Endothelial cell of umbilical vein (primary cell): ENCODE results near the gene EDRF1. TPM values are rescaled to one million over a fixed set of nuclear protein-coding genes. Genes with fewer than 3 reads are reported as not detected.
A peak's percentile ranks its signal among the peaks of the same experiment; 100 is the strongest.

Experiments
- BruUV-seq: library from RNA; stranded (reverse); fragments of 400-500 nt; replicated peaks from 2 replicates; lab custom pipeline; 2021; lab: Mats Ljungman, UMichigan
- CTCF ChIA-PET: fragments of 300-600, 350-600 bp; sonication (Branson Sonifier 250); formaldehyde crosslinking; loops from one replicate; lab custom pipeline; 2021; ENCODE audit warnings: antibody characterized with exemption, inconsistent platforms; lab: Charles Lee
- POLR2A ChIA-PET: fragments of 300-600, 350-600 bp; sonication (Branson Sonifier 250); formaldehyde crosslinking; loops from one replicate; lab custom pipeline; 2021; ENCODE audit warnings: antibody characterized with exemption, inconsistent platforms; lab: Charles Lee
- DNase-seq: peaks from one replicate; pipeline ENCODE4 v3.0.0-alpha.2; 2011; ENCODE audit warnings: low read depth, low spot score
- FAIRE-seq: peaks from 2 replicates; lab custom pipeline; 2011; peaks lifted over from hg19 to GRCh38; lab: Jason Lieb, UNC
- H2AFZ ChIP-seq: 2 replicates; pipeline ENCODE4 v1.6.0; 2012; ENCODE audit warnings: low read depth, low read length, control low read depth, inconsistent platforms
- H3K27ac ChIP-seq: 2 replicates; pipeline ENCODE4 v1.5.1; 2011; ENCODE audit warnings: low read depth, mild to moderate bottlenecking, control low read depth, low read length, moderate library complexity; ENCODE audit not compliant: insufficient read depth
- H3K27me3 ChIP-seq, 2 experiments: 2 replicates each; pipeline versions ENCODE4 v1.6.0 to v1.6.1; 2011; ENCODE audit warnings: low read length in 2 of 2, mixed read lengths in 1 of 2; ENCODE audit not compliant: control insufficient read depth in 2 of 2, insufficient read depth in 2 of 2
- H3K36me3 ChIP-seq, 2 experiments: 2 replicates in 1 of 2; 3 replicates in 1 of 2; pipeline ENCODE4 v1.5.1; 2011; ENCODE audit warnings: low read length in 2 of 2, mild to moderate bottlenecking in 1 of 2, moderate library complexity in 1 of 2; ENCODE audit not compliant: control insufficient read depth in 2 of 2, insufficient read depth in 2 of 2; ENCODE audit errors: extremely low read depth in 1 of 2
- H3K4me1 ChIP-seq: 3 replicates; pipeline ENCODE4 v1.5.1; 2011; ENCODE audit warnings: mild to moderate bottlenecking, low read length; ENCODE audit not compliant: control insufficient read depth, insufficient read depth; ENCODE audit errors: extremely low read depth
- H3K4me2 ChIP-seq: 2 replicates; pipeline ENCODE4 v1.6.1; 2011; ENCODE audit warnings: low read length, control low read depth, mixed read lengths; ENCODE audit not compliant: insufficient read depth
- H3K4me3 ChIP-seq, 3 experiments: fragments of 200-600 bp in 1 of 3; sonication (generic), shearing (Covaris generic) in 1 of 3; replicated peaks in 1 of 3; 2 replicates each; pipeline ENCODE4 v1.5.1; 2011 to 2016; ENCODE audit warnings: control low read depth in 3 of 3, low read length in 3 of 3, mild to moderate bottlenecking in 2 of 3, inconsistent platforms in 1 of 3, low read depth in 1 of 3, moderate library complexity in 1 of 3; ENCODE audit not compliant: insufficient read depth in 1 of 3
- H3K79me2 ChIP-seq: 2 replicates; pipeline ENCODE4 v1.6.0; 2012; ENCODE audit warnings: low read length, inconsistent platforms; ENCODE audit not compliant: control insufficient read depth, insufficient read depth
- H3K9ac ChIP-seq: replicated peaks from 2 replicates; pipeline ENCODE3; 2011; ENCODE audit warnings: low read length, control low read depth; ENCODE audit not compliant: insufficient read depth; ENCODE audit errors: extremely low read depth
- H3K9me1 ChIP-seq: replicated peaks from 3 replicates; pipeline ENCODE4 v1.6.0; 2011; ENCODE audit warnings: mild to moderate bottlenecking, low read length; ENCODE audit not compliant: control insufficient read depth, insufficient read depth; ENCODE audit errors: extremely low read depth
- H3K9me3 ChIP-seq: replicated peaks from 2 replicates; pipeline ENCODE4 v1.5.1; 2012; ENCODE audit warnings: low read length, inconsistent platforms; ENCODE audit not compliant: control insufficient read depth, insufficient read depth
- H4K20me1 ChIP-seq: replicated peaks from 2 replicates; pipeline ENCODE3; 2011; ENCODE audit warnings: mild to moderate bottlenecking, low read length; ENCODE audit not compliant: control insufficient read depth, insufficient read depth; ENCODE audit errors: extremely low read depth
- CTCF ChIP-seq, 2 donors: IDR thresholded peaks; 1 replicate in 1 of 2; 2 replicates in 1 of 2; pipeline ENCODE4 v1.5.1; 2011; ENCODE audit warnings: low read length in 2 of 2, mild to moderate bottlenecking in 2 of 2, moderate library complexity in 2 of 2, control low read depth in 1 of 2, inconsistent platforms in 1 of 2, low read depth in 1 of 2; ENCODE audit not compliant: insufficient read depth in 1 of 2; ENCODE audit errors: extremely low read depth in 1 of 2
- EZH2 ChIP-seq: IDR thresholded peaks from 2 replicates; pipeline ENCODE4 v1.6.1; 2012; ENCODE audit warnings: borderline replicate concordance, low read depth, mild to moderate bottlenecking, moderate library complexity, low read length, inconsistent platforms; ENCODE audit not compliant: severe bottlenecking
- FOS ChIP-seq: IDR thresholded peaks from 2 replicates; pipeline ENCODE4 v1.6.1; 2011; ENCODE audit warnings: mild to moderate bottlenecking, low read length, moderate library complexity, borderline replicate concordance; ENCODE audit not compliant: insufficient read depth
- GATA2 ChIP-seq: IDR thresholded peaks from 2 replicates; pipeline ENCODE4 v1.7.0; 2011; ENCODE audit warnings: low read depth, mild to moderate bottlenecking, moderate library complexity, mixed read lengths, low read length; ENCODE audit not compliant: insufficient read length, insufficient read depth
- JUN ChIP-seq: IDR thresholded peaks from 2 replicates; pipeline ENCODE4 v1.6.1; 2011; ENCODE audit warnings: borderline replicate concordance, low read depth; ENCODE audit not compliant: insufficient read length, insufficient read depth
- MAX ChIP-seq: IDR thresholded peaks from 2 replicates; pipeline ENCODE4 v1.6.1; 2011; ENCODE audit not compliant: insufficient read depth, insufficient read length
- MYC ChIP-seq: IDR thresholded peaks from one replicate; pipeline ENCODE4 v1.6.1; 2011; ENCODE audit warnings: mild to moderate bottlenecking, low read depth, low read length
- POLR2A ChIP-seq: IDR thresholded peaks from 2 replicates; pipeline ENCODE4 v1.6.1; 2012; ENCODE audit warnings: low read depth, mild to moderate bottlenecking, control low read depth, low read length
- POLR2AphosphoS5 ChIP-seq: IDR thresholded peaks from 2 replicates; pipeline ENCODE4 v1.6.1; 2012; ENCODE audit warnings: low read depth, mild to moderate bottlenecking, control low read depth, low read length, moderate library complexity; ENCODE audit not compliant: insufficient read depth
- dilution Hi-C: fragments of 300-500 bp; cut with MboI; formaldehyde crosslinking; loops from one replicate; pipeline ENCODE4 v1.15.0; 2019; ENCODE audit warnings: low sequenced_read_pairs; ENCODE audit not compliant: extremely low pct_ligation_motif_present
- intact Hi-C: fragments of 100-400 bp; cut with micrococcal nuclease; formaldehyde crosslinking; loops from one replicate; pipeline ENCODE4 v1.10.0; 2022
- polyA plus RNA-seq, 4 experiments: library from polyadenylated mRNA; depleted of rRNA in 3 of 4; stranded (reverse) in 3 of 4; unstranded in 1 of 4; fragments of >200 nt; gene quantifications; 2 replicates each; pipeline versions ENCODE4 v1.2.1 to v1.2.3, GENCODE V29; 2011 to 2012; ENCODE audit warnings: missing spikeins in 1 of 4
- total RNA-seq: library from RNA; stranded (reverse); gene quantifications from 2 replicates; pipeline ENCODE4 v1.2.3, GENCODE V29; 2021

The EDRF1 gene
- total and polyA plus RNA-seq, 2 donors (not counting 3 experiments of a cell fraction or from before 2014, with no cell fraction given): 11.6 to 27.8 TPM

- H3K4me3 ChIP-seq: no peak overlapping the region
- dilution Hi-C loops (no loop called here), intact Hi-C loops (loop anchor here (1.0 to 5.0 kb wide), 2 partner anchors 72 to 129 kb away; no protein-coding TSS in a partner anchor)
- no peak for FAIRE-seq
- no peak for TF ChIP-seq POLR2A
- no peak for TF ChIP-seq JUN
- TF ChIP-seq MYC: no peak
- no peak for TF ChIP-seq FOS
- TF ChIP-seq CTCF (IDR thresholded peaks at IDR 0.05; ENCODE audit: extremely low read depth in 1 of 2, insufficient read depth in 1 of 2, low read depth in 1 of 2, low read length in 2 of 2): no peak
- no peak for TF ChIP-seq EZH2
- TF ChIP-seq MAX: no peak
- TF ChIP-seq POLR2AphosphoS5: no peak
- no peak for TF ChIP-seq GATA2
- ChIA-PET POLR2A (no interaction called here), CTCF (interaction anchor here (1.1 kb wide), 1 partner anchor 15 kb away, joined by 3 read pairs; no protein-coding TSS in a partner anchor)
- H4K20me1 ChIP-seq: no peaks in the 10 kb centered on the region
- no peaks in the 10 kb centered on the region for H3K36me3 ChIP-seq
- H3K9ac ChIP-seq: peak overlapping the region; percentile 24
- no peaks in the 10 kb centered on the region for H3K79me2 ChIP-seq
- peak overlapping the region; percentile 53 for H3K27ac ChIP-seq
- no TSS peak for BruUV-seq
- peaks cover 15% of the 10 kb centered on the region for H3K4me1 ChIP-seq
- H3K9me3 ChIP-seq: no peaks in the 10 kb centered on the region
- peak; percentile 35 for DNase-seq
- H3K9me1 ChIP-seq: no peaks in the 10 kb centered on the region
- H3K27me3 ChIP-seq: no peaks in the 10 kb centered on the region
- peak overlapping the region; percentile 53 for H2AFZ ChIP-seq
- H3K4me2 ChIP-seq: peak overlapping the region; percentile 52
Measured at GRCh38 chr10:125679436-125679835, 40.1 kb upstream of the EDRF1 start.
